IgD-negative memory B cell (primary cell): Measurements from ENCODE around the gene ZNF503. TPM values are rescaled to one million over a fixed set of nuclear protein-coding genes. Genes with fewer than 3 reads are reported as not detected.

ENCODE experiments used
- H3K27ac Mint-ChIP-seq, 3 donors: one replicate each; pipeline ENCODE4 v1.8.0; 2020 to 2022; ENCODE audit warnings: mild to moderate bottlenecking in 3 of 3, mixed read lengths in 3 of 3, moderate library complexity in 1 of 3
- H3K27me3 Mint-ChIP-seq: one replicate; pipeline ENCODE4 v1.8.0; 2021; ENCODE audit warnings: mixed read lengths
- H3K36me3 Mint-ChIP-seq: one replicate; pipeline ENCODE4 v1.8.0; 2020; ENCODE audit warnings: mild to moderate bottlenecking, mixed read lengths
- H3K4me1 Mint-ChIP-seq, 3 donors: one replicate each; pipeline ENCODE4 v1.8.0; 2020 to 2022; ENCODE audit warnings: mixed read lengths in 3 of 3, mild to moderate bottlenecking in 1 of 3
- H3K4me3 Mint-ChIP-seq, 4 donors: one replicate each; pipeline ENCODE4 v1.8.0; 2020 to 2022; ENCODE audit warnings: mild to moderate bottlenecking in 4 of 4, mixed read lengths in 4 of 4, moderate library complexity in 3 of 4
- H3K9me3 Mint-ChIP-seq, 3 donors: one replicate each; pipeline ENCODE4 v1.8.0; 2020 to 2021; ENCODE audit warnings: mixed read lengths in 3 of 3, mild to moderate bottlenecking in 1 of 3
- polyA plus RNA-seq: library from polyadenylated mRNA; unstranded; fragments of 300-500 nt; fragmentation: Illumina TruSeq; gene quantifications from one replicate; pipeline ENCODE4 v1.2.3, GENCODE V29; 2021

The ZNF503 gene
- polyA plus RNA-seq, 1 donor from 2014 or later = not detected

DNA sequence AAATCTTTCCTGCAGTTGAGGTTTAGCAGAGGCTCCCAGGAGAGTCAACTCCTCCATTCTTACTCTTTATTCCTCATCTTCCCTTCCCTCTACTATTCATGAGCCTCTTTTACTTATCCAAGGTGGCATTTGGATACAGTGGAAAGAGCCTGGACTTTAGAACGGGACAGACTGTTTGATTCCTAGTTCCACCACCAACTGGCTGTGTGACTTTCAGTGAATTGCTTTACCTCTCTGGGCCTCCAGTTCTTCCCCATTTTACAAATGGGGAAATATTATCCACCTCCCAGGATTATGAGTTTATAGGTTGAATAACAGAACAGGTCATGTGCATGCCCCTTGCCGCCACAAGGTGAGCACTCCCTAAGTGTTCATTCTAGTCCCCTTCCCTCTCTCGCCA is 49.9 kb downstream of the ZNF503 start:
- H3K4me1 Mint-ChIP-seq = no peaks in the 10 kb centered on the region
- H3K9me3 Mint-ChIP-seq = peaks cover 0 to 2% (median 0%) of the 10 kb centered on the region in 3 donors
- H3K36me3 Mint-ChIP-seq = peaks cover 1% of the 10 kb centered on the region
- no peak overlapping the region for H3K27ac Mint-ChIP-seq
- H3K27me3 Mint-ChIP-seq = peaks cover 7% of the 10 kb centered on the region
- no peak overlapping the region for H3K4me3 Mint-ChIP-seq

DNA sequence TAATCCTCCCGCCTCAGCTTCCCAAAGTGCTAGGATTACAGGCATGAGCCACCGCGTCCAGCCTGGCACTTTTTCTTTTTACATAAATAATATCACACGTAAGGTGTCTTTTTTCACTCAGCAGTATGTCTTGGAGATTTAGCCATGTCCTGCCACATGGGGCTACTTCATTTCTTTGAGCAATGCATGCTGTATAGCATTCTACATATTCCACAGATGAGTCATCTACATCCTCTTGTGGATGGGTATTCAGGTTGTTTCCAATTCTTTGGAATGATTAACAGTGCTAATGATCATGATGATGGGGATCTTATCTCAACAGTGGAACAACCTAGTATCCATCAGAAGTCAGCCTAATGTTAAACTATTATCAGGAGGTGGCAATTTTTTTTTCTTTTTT is 50.8 kb downstream of the ZNF503 start:
- Mint-ChIP-seq H3K36me3 (peaks cover 1% of the 10 kb centered on the region), H3K9me3 (peaks cover 0 to under 1% (median 0%) of the 10 kb centered on the region in 3 donors), H3K4me3 (no peak overlapping the region), H3K27ac (no peak overlapping the region), H3K27me3 (peaks cover 5% of the 10 kb centered on the region), H3K4me1 (no peaks in the 10 kb centered on the region)

Other genes starting within 250 kb of the ZNF503 start
- 134 TPM for gene VDAC2, start 191.0 kb downstream of the ZNF503 start, polyA plus RNA-seq
- 8.5 TPM for gene COMTD1, start 165.8 kb downstream of the ZNF503 start, polyA plus RNA-seq
- gene LRMDA, start 29.9 kb upstream of the ZNF503 start, polyA plus RNA-seq = not detected